Right renal pelvis (tissue), 4 donors: ENCODE measurements around the gene YJU2. TPM values are rescaled to one million over a fixed set of nuclear protein-coding genes. Genes with fewer than 3 reads are reported as not detected.
"Not testable (repeated sequence)": the region's sequence is repeated elsewhere in the genome, so short reads cannot be mapped to it uniquely, and the experiment has no call there.

Source experiments
- DNase-seq, 4 donors: peaks; one replicate each; pipeline ENCODE4 v3.0.0-alpha.2; 2013; ENCODE audit warnings: low read depth in 4 of 4, low spot score in 3 of 4, missing footprints in 1 of 4
- polyA plus RNA-seq, 4 donors: library from polyadenylated mRNA; unstranded; fragments of 120-200 nt; gene quantifications; one replicate each; pipeline ENCODE4 v1.2.1, GENCODE V29; 2013; ENCODE audit not compliant: insufficient read length in 4 of 4

Gene YJU2
- polyA plus RNA-seq, 4 donors = 20.0 to 23.7 (median 22.8) TPM

- DNase-seq = no peak
Observed at GRCh38 chr19:4227771-4228170, 19.1 kb upstream of the YJU2 start.

DNA sequence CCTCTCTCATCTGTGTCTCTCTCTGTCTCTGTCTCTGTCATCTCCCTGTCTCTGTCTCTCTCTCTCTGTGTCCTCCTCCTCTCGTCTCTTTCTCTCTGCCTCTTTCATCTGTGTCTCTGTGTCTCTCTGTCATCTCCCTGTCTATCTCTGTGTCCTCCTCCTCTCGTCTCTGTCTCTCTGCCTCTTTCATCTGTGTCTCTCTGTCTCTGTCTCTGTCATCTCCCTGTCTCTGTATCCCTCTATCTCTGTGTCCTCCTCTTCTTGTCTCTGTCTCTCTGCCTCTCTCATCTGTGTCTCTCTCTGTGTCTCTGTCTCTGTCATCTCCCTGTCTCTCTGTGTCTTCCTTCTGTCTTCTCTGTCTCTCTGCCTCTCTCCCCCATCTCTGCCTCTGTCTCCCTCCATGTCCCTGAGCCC lies 18.1 kb upstream of the YJU2 start:
- no peak for DNase-seq

DNA sequence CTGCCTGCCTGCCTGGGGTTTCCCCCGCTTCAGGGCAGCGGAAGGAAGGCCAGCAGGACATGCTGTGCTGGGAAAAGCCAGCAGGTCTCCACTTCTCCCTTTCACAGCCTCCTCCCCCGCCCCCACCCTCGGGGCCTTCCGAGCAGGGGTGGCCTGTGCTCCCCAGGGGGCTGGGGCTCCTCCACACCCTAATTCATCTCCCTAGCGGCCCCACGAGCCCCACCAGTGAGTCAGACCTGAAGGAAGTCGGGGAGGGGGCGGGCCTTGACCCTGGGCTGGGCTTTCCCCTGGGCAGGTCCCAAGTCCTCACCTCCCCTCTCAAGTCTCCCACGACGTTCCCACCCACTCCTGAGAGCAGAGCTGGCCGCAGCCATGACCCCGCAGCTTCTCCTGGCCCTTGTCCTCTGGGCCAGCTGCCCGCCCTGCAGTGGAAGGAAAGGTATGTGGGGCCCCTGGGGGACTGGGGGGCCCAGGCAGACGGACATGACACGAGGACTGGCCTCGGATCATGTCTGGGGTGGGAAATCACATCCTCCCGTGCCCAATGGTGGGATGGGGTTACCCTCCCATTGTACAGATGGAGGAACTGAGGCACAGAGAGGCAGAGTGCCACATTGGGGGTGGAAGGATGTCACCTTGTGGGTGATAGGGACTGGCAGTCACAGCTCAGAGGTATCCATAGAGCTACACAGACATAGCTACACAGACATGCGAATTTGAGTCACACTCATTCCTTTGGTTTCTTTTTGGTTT lies 17.5 kb upstream of the YJU2 start, which contains the start of gene EBI3:
Gene EBI3, plus strand, starts transcription at position 345 of the 753 bp plus-strand sequence. Its CDS starts 28 bp downstream, at position 373.
- DNase-seq = no peak

- not testable (repeated sequence) for DNase-seq
Observed at GRCh38 chr19:4230237-4230636, 16.6 kb upstream of the YJU2 start.

- not testable (repeated sequence) for DNase-seq
Observed at GRCh38 chr19:4231521-4231920, 15.4 kb upstream of the YJU2 start.

GRCh38 chr19:4232139-4232538 lies 14.7 kb upstream of the YJU2 start:
- DNase-seq = not testable (repeated sequence)

GRCh38 chr19:4232614-4233281 lies 14.1 kb upstream of the YJU2 start:
- DNase-seq = no peak

- DNase-seq = no peak
Observed at GRCh38 chr19:4233282-4233853, 13.5 kb upstream of the YJU2 start.

- DNase-seq = no peak
Observed at GRCh38 chr19:4234142-4234861, 12.6 kb upstream of the YJU2 start.

DNA sequence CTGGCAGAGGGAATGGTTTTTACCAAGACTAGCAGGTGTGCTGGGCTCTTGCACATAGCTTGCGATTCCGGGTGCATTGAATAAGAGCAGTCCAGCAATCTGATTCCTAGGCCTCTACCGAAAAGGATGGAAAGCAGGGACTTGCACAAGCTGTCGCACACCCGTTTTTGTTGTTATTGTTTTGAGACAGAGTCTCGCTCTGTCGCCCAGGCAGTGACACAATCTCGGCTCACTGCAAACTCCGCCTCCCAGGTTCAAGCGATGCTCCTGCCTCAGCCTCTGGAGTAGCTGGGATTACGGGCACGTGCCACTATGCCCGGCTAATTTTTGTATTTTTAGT lies 12.0 kb upstream of the YJU2 start:
- no peak for DNase-seq

DNA sequence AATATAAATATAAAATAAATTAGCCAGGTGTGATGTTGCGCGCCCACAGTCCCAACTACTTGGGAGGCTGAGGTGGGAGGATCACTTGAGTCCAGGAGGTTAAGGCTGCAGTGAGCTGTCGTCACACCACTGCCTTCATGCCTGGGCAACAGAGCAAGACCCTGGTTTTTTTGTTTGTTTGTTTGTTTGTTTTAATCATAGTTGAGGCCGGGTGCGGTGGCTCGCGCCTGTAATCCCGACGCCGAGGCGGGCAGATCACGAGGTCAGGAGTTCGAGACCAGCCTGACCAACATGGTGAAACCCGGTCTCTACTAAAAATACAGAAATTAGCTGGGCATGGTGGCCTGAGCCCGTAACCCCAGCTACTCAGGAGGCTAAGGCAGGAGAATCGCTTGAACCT lies 9.4 kb upstream of the YJU2 start:
- DNase-seq = not testable (repeated sequence)

DNA sequence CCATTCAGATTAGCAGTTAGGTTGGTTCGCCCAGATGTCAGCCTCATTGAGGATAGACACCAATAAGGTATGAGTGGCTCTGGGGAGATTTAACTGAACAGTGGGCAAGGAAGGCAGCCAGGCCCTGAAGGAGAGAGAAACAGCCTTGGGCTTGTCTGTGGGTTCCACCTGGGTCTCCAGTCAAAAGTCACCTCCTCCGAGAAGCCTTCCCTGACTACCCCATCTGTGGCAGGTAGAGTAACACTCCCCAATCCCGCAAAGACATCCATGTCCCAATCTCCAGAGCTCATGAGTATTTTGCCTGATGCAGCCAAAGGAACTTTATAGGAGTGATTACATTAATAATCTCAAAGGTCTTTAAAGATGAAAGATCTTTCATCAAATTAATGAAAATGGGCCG lies 8.0 kb upstream of the YJU2 start:
- no peak for DNase-seq

- DNase-seq = no peak
Observed at GRCh38 chr19:4241824-4242430, 5.0 kb upstream of the YJU2 start.

DNA sequence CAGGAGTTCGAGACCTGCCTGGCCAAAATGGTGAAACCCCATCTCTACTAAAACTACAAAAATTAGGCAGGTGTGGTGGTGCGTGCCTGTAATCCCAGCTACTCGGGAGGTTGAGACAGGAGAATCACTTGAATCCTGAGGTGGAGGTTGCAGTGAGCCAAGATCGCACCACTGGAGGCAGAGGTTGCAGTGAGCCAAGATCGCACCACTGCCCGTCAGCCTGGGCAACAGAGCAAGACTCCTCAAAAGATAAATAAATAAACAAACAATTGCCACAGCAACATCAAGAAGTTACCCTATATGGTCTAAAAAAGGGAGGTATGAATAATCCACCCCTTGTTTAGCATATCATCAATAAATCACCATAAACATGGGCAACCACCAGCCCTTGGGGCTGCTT lies 942 bp upstream of the YJU2 start:
- DNase-seq = not testable (repeated sequence)

- DNase-seq = no peak
Observed at GRCh38 chr19:4256563-4256962, 9.7 kb downstream of the YJU2 start.

GRCh38 chr19:4257025-4257424 lies 10.1 kb downstream of the YJU2 start:
- no peak for DNase-seq

GRCh38 chr19:4258181-4258580 lies 11.3 kb downstream of the YJU2 start:
- no peak for DNase-seq

GRCh38 chr19:4260613-4261191 lies 13.8 kb downstream of the YJU2 start:
- no peak for DNase-seq

- no peak for DNase-seq
Observed at GRCh38 chr19:4264812-4265211, 17.9 kb downstream of the YJU2 start.

DNA sequence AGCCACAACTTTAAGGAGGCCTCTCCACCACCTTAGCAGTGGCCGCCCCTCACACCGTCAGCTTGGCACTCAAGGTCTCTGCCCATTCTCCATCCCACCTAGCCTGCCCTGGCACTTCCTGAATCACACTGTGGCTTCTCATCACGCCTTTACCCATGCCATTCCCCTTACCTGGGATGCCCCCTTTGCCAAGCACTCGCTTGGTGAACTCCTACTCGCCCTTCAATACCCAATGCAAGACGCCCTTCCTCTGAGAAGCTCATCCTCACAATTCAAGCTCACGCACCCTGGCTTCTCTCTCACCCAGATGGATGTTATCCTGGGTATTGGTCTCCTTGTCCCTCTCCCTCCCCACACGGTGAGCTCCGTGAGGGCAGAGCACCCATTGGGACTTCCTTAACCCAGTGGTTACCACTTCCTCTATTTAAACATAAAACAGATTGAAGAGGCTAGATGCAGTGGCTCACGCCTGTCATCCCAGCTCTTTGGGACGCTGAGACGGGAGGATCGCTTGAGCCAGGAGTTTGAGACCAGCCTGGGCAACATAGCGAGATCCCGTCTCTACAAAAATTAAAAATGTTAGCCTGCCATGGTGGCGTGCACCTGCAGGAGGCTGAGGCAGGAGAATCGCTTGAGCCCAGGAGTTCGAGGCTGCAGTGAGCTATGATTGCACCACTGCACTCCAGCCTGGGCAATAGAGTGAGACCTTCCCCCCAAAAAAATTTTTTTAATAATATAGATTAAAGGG lies 19.5 kb downstream of the YJU2 start:
- no peak for DNase-seq
